GM12874 (cell line): Measurements from ENCODE around the gene NPHP4.

Experiments
- TF ChIP-seq, protein P1 (sequence below): IDR thresholded peaks from 2 replicates; pipeline ENCODE4 v1.5.1; 2011; ENCODE audit warnings: low read depth, mild to moderate bottlenecking, control low read depth, low read length, moderate library complexity; ENCODE audit not compliant: insufficient read depth

Gene NPHP4

GRCh38 chr1:5968161-5968736 lies 24.0 kb downstream of the NPHP4 start:
- TF ChIP-seq, protein P1, sequence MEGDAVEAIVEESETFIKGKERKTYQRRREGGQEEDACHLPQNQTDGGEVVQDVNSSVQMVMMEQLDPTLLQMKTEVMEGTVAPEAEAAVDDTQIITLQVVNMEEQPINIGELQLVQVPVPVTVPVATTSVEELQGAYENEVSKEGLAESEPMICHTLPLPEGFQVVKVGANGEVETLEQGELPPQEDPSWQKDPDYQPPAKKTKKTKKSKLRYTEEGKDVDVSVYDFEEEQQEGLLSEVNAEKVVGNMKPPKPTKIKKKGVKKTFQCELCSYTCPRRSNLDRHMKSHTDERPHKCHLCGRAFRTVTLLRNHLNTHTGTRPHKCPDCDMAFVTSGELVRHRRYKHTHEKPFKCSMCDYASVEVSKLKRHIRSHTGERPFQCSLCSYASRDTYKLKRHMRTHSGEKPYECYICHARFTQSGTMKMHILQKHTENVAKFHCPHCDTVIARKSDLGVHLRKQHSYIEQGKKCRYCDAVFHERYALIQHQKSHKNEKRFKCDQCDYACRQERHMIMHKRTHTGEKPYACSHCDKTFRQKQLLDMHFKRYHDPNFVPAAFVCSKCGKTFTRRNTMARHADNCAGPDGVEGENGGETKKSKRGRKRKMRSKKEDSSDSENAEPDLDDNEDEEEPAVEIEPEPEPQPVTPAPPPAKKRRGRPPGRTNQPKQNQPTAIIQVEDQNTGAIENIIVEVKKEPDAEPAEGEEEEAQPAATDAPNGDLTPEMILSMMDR = no peak

GRCh38 chr1:5967351-5968160 lies 24.7 kb downstream of the NPHP4 start:
- TF ChIP-seq, protein P1 = no peak

- TF ChIP-seq, protein P1 = no peak
These were observed 25.6 kb downstream of the NPHP4 start for GRCh38 chr1:5966543-5967205.

- TF ChIP-seq, protein P1 = no peak
These were observed 26.6 kb downstream of the NPHP4 start for GRCh38 chr1:5965586-5966131.

DNA sequence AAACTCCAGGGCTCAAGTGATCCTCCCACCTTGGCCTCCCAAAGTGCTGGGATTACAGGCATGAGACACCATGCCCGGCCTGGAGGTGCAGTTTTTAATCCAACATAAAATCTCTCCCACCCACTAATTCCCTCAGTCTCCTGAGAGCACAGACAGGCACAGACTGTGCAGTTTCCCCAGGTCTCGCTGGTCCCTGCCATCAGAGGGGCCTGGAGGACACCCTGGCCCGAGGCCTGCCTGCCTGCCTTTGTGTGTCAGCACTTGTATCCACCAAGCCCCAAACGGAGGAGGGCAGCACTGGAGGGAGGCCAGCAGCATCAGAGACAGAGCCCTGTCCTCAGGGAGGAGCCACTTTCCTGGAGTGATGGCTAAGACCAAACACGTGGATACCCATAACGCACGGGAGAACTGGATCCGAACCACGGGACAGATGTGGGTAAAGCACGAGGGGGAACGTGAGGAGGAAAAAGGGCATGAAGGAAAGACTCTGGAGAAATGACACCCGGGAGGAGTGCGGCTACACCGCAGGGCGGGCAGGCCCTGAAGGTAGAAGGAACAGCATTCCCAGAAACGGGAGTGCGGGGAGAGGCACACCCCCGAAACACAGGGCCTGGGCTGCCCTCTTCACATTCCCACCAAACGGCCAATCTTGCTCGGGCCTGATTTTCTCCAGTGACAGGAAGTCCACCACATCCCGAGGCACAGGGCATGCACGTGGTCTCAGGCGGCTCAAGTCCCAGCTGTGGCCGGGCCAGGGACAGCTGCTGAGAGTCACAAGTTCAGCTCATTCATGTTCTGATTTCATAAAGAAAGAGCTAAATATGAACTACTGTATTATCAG lies 29.7 kb downstream of the NPHP4 start:
- TF ChIP-seq, protein P1 = no peak

GRCh38 chr1:5961601-5962000 lies 30.6 kb downstream of the NPHP4 start:
- TF ChIP-seq, protein P1 = no peak

- TF ChIP-seq, protein P1 = no peak
These were observed 31.9 kb downstream of the NPHP4 start for GRCh38 chr1:5960336-5960735.
